ENCODE results near the gene XXYLT1. TPM values are rescaled to one million over a fixed set of nuclear protein-coding genes. Genes with fewer than 3 reads are reported as not detected.

The XXYLT1 gene
- total RNA-seq, 2 experiments from 2014 or later = 17.2 to 19.6 TPM

DNA sequence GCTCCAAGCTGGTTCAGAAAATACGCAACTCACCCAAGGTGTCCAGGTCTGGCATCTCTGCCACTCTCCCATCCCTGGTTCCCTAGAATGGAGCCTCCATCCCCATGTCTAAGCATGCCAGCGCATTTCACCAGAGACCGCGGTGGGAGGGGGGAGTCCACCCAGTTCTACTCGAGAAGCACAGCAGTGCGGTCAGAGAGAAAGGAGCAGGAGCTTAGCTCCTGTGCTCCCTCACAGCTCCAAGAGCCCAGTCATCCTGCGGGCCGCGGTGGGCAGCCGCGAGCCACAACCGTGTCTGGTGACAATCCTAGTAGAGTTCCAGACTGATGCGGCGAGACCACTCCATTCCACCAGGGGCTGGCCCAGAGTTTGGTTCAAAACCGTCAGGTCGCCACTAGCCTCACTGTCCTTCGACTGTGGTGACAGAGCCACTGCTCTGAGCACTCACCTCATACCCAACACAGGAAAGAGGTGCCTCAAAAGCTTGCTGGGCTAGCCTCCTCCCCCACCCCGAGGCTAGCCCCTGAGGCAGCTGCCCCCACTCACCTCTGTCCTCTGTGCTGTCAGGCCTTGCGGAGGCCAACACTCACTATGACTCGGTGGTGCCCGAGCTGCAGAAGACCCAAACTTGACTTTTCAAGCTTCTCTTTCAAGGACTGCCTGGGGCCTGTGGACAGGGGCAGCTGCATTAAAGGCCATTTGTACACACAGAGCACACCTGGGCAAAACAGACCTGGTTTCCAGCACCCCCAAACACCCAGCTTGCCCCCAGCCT, 185.4 kb downstream of the XXYLT1 start:
- DNase-seq (ENCODE audit: low spot score) = no peak
- H3K27ac ChIP-seq (ENCODE audit: low read depth, low read length, poor library complexity, severe bottlenecking) = no peak overlapping the region
- peaks cover 2% of the 10 kb centered on the region for H3K4me1 ChIP-seq (ENCODE audit: insufficient read depth, low read length, poor library complexity, severe bottlenecking)
- ChIA-PET POLR2A (interaction anchor here (0.7 kb wide), 1 partner anchor 27 kb away, joined by 3 read pairs; no protein-coding TSS in a partner anchor), CTCF (ENCODE audit: unreplicated experiment) (no interaction called here)
- H4K20me1 ChIP-seq (ENCODE audit: insufficient read depth, low read length) = no peaks in the 10 kb centered on the region
- H3K9me3 ChIP-seq (ENCODE audit: low read length) = no peaks in the 10 kb centered on the region
- no peak overlapping the region for H3K4me2 ChIP-seq (ENCODE audit: low read length)
- no peaks in the 10 kb centered on the region for H3K79me2 ChIP-seq (ENCODE audit: insufficient read depth, low read depth, low read length)
- BruUV-seq (replicated peaks) = no TSS peak
- H3K36me3 ChIP-seq (ENCODE audit: insufficient read depth, low read length) = no peaks in the 10 kb centered on the region
- intact Hi-C loops (cut with micrococcal nuclease; ENCODE audit: unreplicated experiment) = no loop called here
- no peak overlapping the region for H2AFZ ChIP-seq (ENCODE audit: low read length)
- H3K9me2 ChIP-seq (ENCODE audit: insufficient read depth, low read length) = no peaks in the 10 kb centered on the region
- no peak overlapping the region for H3K4me3 ChIP-seq (ENCODE audit: low read depth, low read length, poor library complexity, severe bottlenecking)
- TF ChIP-seq, protein P1, sequence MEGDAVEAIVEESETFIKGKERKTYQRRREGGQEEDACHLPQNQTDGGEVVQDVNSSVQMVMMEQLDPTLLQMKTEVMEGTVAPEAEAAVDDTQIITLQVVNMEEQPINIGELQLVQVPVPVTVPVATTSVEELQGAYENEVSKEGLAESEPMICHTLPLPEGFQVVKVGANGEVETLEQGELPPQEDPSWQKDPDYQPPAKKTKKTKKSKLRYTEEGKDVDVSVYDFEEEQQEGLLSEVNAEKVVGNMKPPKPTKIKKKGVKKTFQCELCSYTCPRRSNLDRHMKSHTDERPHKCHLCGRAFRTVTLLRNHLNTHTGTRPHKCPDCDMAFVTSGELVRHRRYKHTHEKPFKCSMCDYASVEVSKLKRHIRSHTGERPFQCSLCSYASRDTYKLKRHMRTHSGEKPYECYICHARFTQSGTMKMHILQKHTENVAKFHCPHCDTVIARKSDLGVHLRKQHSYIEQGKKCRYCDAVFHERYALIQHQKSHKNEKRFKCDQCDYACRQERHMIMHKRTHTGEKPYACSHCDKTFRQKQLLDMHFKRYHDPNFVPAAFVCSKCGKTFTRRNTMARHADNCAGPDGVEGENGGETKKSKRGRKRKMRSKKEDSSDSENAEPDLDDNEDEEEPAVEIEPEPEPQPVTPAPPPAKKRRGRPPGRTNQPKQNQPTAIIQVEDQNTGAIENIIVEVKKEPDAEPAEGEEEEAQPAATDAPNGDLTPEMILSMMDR (conservative IDR thresholded peaks at IDR 0.05; ENCODE audit: low read length) = no peak
- no peak for TF ChIP-seq EZH2phosphoT487 (IDR thresholded peaks at IDR 0.05; ENCODE audit: borderline replicate concordance, low read depth, low read length)

- BruUV-seq (replicated peaks) = no TSS peak
- no peak for DNase-seq (ENCODE audit: low spot score)
- Histone ChIP-seq H3K9me3 (ENCODE audit: low read length) (no peaks in the 10 kb centered on the region), H3K36me3 (ENCODE audit: insufficient read depth, low read length) (no peaks in the 10 kb centered on the region), H3K4me1 (ENCODE audit: insufficient read depth, low read length, poor library complexity, severe bottlenecking) (peaks cover 10% of the 10 kb centered on the region), H3K27ac (ENCODE audit: low read depth, low read length, poor library complexity, severe bottlenecking) (no peak overlapping the region), H3K4me2 (ENCODE audit: low read length) (no peak overlapping the region), H2AFZ (ENCODE audit: low read length) (no peak overlapping the region), H3K9me2 (ENCODE audit: insufficient read depth, low read length) (no peaks in the 10 kb centered on the region), H3K4me3 (ENCODE audit: low read depth, low read length, poor library complexity, severe bottlenecking) (no peak overlapping the region), H3K79me2 (ENCODE audit: insufficient read depth, low read depth, low read length) (no peaks in the 10 kb centered on the region), H4K20me1 (ENCODE audit: insufficient read depth, low read length) (no peaks in the 10 kb centered on the region)
- POLR2A ChIA-PET = no interaction called here
- no peak for TF ChIP-seq EZH2phosphoT487 (IDR thresholded peaks at IDR 0.05; ENCODE audit: borderline replicate concordance, low read depth, low read length)
- TF ChIP-seq, protein P1 (conservative IDR thresholded peaks at IDR 0.05; ENCODE audit: low read length) = no peak
- CTCF ChIA-PET (ENCODE audit: unreplicated experiment) = no interaction called here
- intact Hi-C loops (cut with micrococcal nuclease; ENCODE audit: unreplicated experiment) = no loop called here
Measured at GRCh38 chr3:195084746-195085145, 186.2 kb downstream of the XXYLT1 start.

DNA sequence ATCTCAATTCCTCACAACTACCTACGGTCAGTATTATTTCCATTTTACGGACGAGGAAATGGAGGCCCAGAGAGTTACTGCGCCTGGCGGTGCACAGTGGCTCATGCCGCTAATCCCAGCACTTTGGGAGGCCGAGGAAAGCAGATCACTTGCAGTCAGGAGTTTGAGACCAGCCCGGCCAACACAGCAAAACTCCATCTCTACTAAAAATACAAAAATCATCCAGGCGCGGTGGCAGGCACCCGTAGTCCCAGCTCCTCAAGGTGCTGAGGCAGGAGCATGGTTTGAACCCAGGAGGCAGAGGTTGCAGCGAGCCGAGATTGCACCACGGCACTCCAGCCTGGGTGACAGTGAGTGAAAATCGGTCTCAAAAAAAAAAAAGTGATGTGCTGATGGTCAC, 187.3 kb downstream of the XXYLT1 start:
- Histone ChIP-seq H2AFZ (ENCODE audit: low read length) (no peak overlapping the region), H3K4me2 (ENCODE audit: low read length) (no peak overlapping the region), H3K4me1 (ENCODE audit: insufficient read depth, low read length, poor library complexity, severe bottlenecking) (peaks cover 13% of the 10 kb centered on the region), H3K9me2 (ENCODE audit: insufficient read depth, low read length) (no peaks in the 10 kb centered on the region), H4K20me1 (ENCODE audit: insufficient read depth, low read length) (no peaks in the 10 kb centered on the region; the same call in 1 of the 2 replicates), H3K9me3 (ENCODE audit: low read length) (no peaks in the 10 kb centered on the region), H3K36me3 (ENCODE audit: insufficient read depth, low read length) (no peaks in the 10 kb centered on the region), H3K4me3 (ENCODE audit: low read depth, low read length, poor library complexity, severe bottlenecking) (no peak overlapping the region), H3K27ac (ENCODE audit: low read depth, low read length, poor library complexity, severe bottlenecking) (no peak overlapping the region), H3K79me2 (ENCODE audit: insufficient read depth, low read depth, low read length) (no peaks in the 10 kb centered on the region)
- TF ChIP-seq, protein P1 (conservative IDR thresholded peaks at IDR 0.05; ENCODE audit: low read length) = no peak
- no peak for TF ChIP-seq EZH2phosphoT487 (IDR thresholded peaks at IDR 0.05; ENCODE audit: borderline replicate concordance, low read depth, low read length)
- ChIA-PET POLR2A (interaction anchor here (0.6 to 0.7 kb wide), 2 partner anchors 315 to 1876 kb away, joined by 3 read pairs; no protein-coding TSS in a partner anchor), CTCF (ENCODE audit: unreplicated experiment) (no interaction called here)
- DNase-seq (ENCODE audit: low spot score) = no peak
- intact Hi-C loops (cut with micrococcal nuclease; ENCODE audit: unreplicated experiment) = no loop called here
- no TSS peak for BruUV-seq (replicated peaks)

Data from OCI-LY7 (cell line).